Heart left ventricle (tissue), 16 donors: ENCODE measurements around the gene GFI1B. TPM values are rescaled to one million over a fixed set of nuclear protein-coding genes. Genes with fewer than 3 reads are reported as not detected.

Experiments used
- ATAC-seq, 4 donors: fragments of 200-7000 bp; cut with Tn5 transposase; one replicate each; pipeline ENCODE4 v1.9.1; 2020 to 2022; ENCODE audit warnings: moderate library complexity in 4 of 4, mild to moderate bottlenecking in 3 of 4, moderate number of reproducible peaks in 1 of 4
- DNase-seq, 5 donors: peaks; one replicate each; pipeline ENCODE4 v3.0.0-alpha.2; 2020
- H3K27ac ChIP-seq, 12 donors: fragments of 200-600 bp; sonication (generic) in 4 of 12; one replicate each; pipeline versions ENCODE4 v1.5.0 to v1.8.0; 2016 to 2022; ENCODE audit warnings: mild to moderate bottlenecking in 2 of 12
- H3K27me3 ChIP-seq, 9 donors: fragments of 200-600 bp; sonication (generic) in 2 of 9; one replicate each; pipeline versions ENCODE4 v1.5.1 to v1.8.0; 2016 to 2022; ENCODE audit warnings: mild to moderate bottlenecking in 3 of 9
- H3K36me3 ChIP-seq, 9 donors: fragments of 200-600 bp; sonication (generic) in 2 of 9; one replicate each; pipeline versions ENCODE4 v1.5.0 to v1.8.0; 2018 to 2022; ENCODE audit warnings: mild to moderate bottlenecking in 2 of 9
- H3K4me1 ChIP-seq, 12 donors: fragments of 200-600 bp; sonication (generic) in 4 of 12; one replicate each; pipeline versions ENCODE4 v1.5.0 to v1.8.0; 2016 to 2022; ENCODE audit warnings: mild to moderate bottlenecking in 3 of 12
- H3K4me3 ChIP-seq, 12 donors: fragments of 200-600 bp; sonication (generic) in 4 of 12; one replicate each; pipeline versions ENCODE4 v1.5.0 to v1.8.0; 2017 to 2022; ENCODE audit warnings: mild to moderate bottlenecking in 9 of 12, moderate library complexity in 4 of 12
- H3K9me3 ChIP-seq, 12 donors: fragments of 200-600 bp; sonication (generic) in 4 of 12; one replicate each; pipeline versions ENCODE4 v1.5.0 to v1.8.0; 2016 to 2022; ENCODE audit warnings: mild to moderate bottlenecking in 1 of 12
- POLR2A ChIP-seq, 2 donors: fragments of 450-650 bp; IDR thresholded peaks; one replicate each; pipeline ENCODE4 v1.6.1; 2017; ENCODE audit warnings: antibody characterized with exemption in 2 of 2, mild to moderate bottlenecking in 2 of 2, moderate library complexity in 2 of 2
- WGBS, 4 donors: extraction: QIAGEN DNeasy Blood & Tissue Kit in 2 of 4; methylation state at CpG; one replicate each; pipeline versions ENCODE4 v1.1.5 to v1.1.7; 2013 to 2018; 5-methylcytosine and 5-hydroxymethylcytosine counted together
- intact Hi-C, 10 donors: fragments of 100-400 bp; cut with DNase I; formaldehyde crosslinking; loops; one replicate each; pipeline versions ENCODE4 v1.11.1 to v1.14.2; 2022
- polyA plus RNA-seq, 2 donors: library from polyadenylated mRNA; stranded (reverse); fragments of 200-250 nt; gene quantifications; one replicate each; pipeline ENCODE4 v1.2.3, GENCODE V29; 2013
- total RNA-seq, 9 donors: library from RNA; depleted of rRNA in 2 of 9; stranded (reverse); fragments of >200 nt in 2 of 9; fragmentation: NEBNext Ultra II Directional in 3 of 9; extraction: Animal tissue kit (Norgen Biotek cat#: 25700) in 3 of 9; gene quantifications; one replicate each; pipeline versions ENCODE4 v1.1.0 to v1.2.4, GENCODE V29; 2016 to 2023
- TF ChIP-seq, protein P1 (sequence below), 12 donors: fragments of 200-600 bp; sonication (generic) in 4 of 12; IDR thresholded peaks; one replicate each; pipeline versions ENCODE4 v1.5.0 to v1.8.0; 2018 to 2022; ENCODE audit warnings: antibody characterized with exemption in 12 of 12, mild to moderate bottlenecking in 5 of 12
- donor health status: ischemic (EF 13 %, LVEDD 7.1; RV severe dilation, severe dysfunction).
- donor health status: healthy with polysubstance abuse.
- donor health status: DM: no; HTN: yes; CAD: no.
- donor health status: DM: no; HTN: no; CAD: no.
- donor health status: ischemic (EF 25% LVEDD 6.9; RV normal size, moderate dysfunction).
- donor health status: ischemic (EF 25% LVEDD 5.7; RV mildly dilated, moderate dysfunction).
- donor health status: healthy.
- donor health status: DM: yes; HTN: yes; CAD: no.
- donor health status: ischemic (EF 35%, LVEDD 5.7; RV mildly dilated, moderate dysfunction).
- donor health status: nonischemic (EF 11% LVEDD 7.7; RV severe dilation, severe dysfunction).
- donor health status: DM: yes; HTN: yes; CAD: no.
- donor health status: PGD.
- donor health status: ischemic (EF 29% LVEDD 5.4; RV normal size, mild dysfunction).
- donor health status: nonischemic (EF 23%, LVEDD 6.1; RV moderate dilation, normal function).

GFI1B gene
- total and polyA plus RNA-seq, 11 donors = 0.06 to 0.39 (median 0.31) TPM; not detected in 6

DNA sequence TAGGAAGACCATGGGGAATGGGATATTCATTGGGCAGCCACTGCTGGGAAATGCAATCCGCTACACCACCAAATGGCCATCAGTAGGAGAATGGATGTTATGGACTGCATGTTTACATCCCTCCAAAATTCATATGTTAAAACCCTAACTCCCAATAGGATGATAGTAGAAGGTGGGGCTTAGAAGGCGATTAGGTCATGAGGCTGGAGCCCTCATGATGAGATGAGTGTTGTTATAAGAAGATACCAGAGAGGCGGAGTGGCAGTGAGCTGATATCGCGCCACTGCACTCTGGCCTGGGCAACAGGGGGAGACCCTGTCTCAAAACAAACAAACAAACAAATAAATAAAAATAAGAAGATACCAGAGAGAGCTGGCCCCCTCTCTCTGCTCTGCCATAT, 36.2 kb downstream of the GFI1B start:
- intact Hi-C loops = no loop called here
- no peaks in the 10 kb centered on the region for H3K4me1 ChIP-seq
- ATAC-seq (no peak), DNase-seq (no peak)
- H3K4me3 ChIP-seq = no peak overlapping the region
- peaks cover 0 to 5% (median 0%) of the 10 kb centered on the region in 9 donors for H3K27me3 ChIP-seq
- no peak overlapping the region for H3K27ac ChIP-seq
- H3K9me3 ChIP-seq = peaks cover 0 to 34% (median 8%) of the 10 kb centered on the region in 12 donors
- TF ChIP-seq, protein P1, sequence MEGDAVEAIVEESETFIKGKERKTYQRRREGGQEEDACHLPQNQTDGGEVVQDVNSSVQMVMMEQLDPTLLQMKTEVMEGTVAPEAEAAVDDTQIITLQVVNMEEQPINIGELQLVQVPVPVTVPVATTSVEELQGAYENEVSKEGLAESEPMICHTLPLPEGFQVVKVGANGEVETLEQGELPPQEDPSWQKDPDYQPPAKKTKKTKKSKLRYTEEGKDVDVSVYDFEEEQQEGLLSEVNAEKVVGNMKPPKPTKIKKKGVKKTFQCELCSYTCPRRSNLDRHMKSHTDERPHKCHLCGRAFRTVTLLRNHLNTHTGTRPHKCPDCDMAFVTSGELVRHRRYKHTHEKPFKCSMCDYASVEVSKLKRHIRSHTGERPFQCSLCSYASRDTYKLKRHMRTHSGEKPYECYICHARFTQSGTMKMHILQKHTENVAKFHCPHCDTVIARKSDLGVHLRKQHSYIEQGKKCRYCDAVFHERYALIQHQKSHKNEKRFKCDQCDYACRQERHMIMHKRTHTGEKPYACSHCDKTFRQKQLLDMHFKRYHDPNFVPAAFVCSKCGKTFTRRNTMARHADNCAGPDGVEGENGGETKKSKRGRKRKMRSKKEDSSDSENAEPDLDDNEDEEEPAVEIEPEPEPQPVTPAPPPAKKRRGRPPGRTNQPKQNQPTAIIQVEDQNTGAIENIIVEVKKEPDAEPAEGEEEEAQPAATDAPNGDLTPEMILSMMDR (IDR thresholded peaks at IDR 0.05) = no peak
- no peak for TF ChIP-seq POLR2A (IDR thresholded peaks at IDR 0.05)
- no peaks in the 10 kb centered on the region for H3K36me3 ChIP-seq
- 82 to 92% (median 85%) methylated on average over 5 of the region's 5 CpGs for WGBS, 4 donors

DNA sequence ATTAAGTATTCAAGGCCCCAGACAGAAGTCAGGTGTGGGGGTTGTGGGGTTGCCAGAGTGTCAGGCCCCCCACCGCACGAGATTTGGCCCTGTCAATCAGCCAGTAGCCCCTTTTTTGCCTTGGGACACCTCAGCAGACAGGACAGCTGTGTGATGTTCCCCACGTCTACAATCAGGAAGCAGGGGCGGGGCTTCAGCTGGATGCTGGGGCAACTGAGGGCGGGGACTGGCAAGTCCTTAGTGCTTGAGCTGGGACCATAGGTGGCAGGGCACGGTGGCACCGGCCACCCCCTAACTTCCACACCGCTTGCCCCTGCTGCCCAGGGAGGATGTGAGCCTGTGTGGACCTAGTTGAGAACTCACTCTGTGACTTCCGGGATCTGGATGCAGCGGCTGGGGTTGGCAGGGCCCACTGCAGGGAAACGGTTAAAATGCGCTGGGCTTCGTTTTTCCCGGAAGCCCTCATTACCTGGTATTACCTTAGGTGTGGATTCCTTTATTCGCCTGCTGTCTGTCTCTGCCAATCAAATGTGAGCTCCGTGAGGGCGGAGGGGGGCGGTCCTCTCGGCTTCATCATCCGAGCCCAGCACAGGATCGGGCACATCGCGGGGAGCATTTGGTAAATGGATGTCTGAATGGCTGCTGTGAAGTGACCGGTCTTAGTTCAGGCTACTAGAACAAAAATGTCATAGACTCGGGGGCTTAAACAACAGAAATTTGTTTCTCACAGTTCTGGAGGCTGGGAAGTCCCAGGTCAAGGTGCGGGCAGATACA, 44.8 kb downstream of the GFI1B start:
- intact Hi-C loops = loop anchor here in 2 of 10 donors (2.0 to 5.0 kb wide), 3 partner anchors 123 to 464 kb away; no protein-coding TSS in a partner anchor
- ATAC-seq (peak in 2 of 4 donors; percentile 13 to 23), DNase-seq (no peak)
- H3K4me1 ChIP-seq = peaks cover 0 to 6% (median under 1%) of the 10 kb centered on the region in 12 donors
- no peaks in the 10 kb centered on the region for H3K36me3 ChIP-seq
- no peaks in the 10 kb centered on the region for H3K9me3 ChIP-seq
- H3K4me3 ChIP-seq = no peak overlapping the region
- H3K27ac ChIP-seq = no peak overlapping the region
- H3K27me3 ChIP-seq = no peaks in the 10 kb centered on the region
- no peak for TF ChIP-seq POLR2A (IDR thresholded peaks at IDR 0.05)
- TF ChIP-seq, protein P1 (IDR thresholded peaks at IDR 0.05) = no peak
- WGBS, 4 donors = 72 to 76% (median 74%) methylated on average over 21 to 26 of the region's 26 CpGs

DNA sequence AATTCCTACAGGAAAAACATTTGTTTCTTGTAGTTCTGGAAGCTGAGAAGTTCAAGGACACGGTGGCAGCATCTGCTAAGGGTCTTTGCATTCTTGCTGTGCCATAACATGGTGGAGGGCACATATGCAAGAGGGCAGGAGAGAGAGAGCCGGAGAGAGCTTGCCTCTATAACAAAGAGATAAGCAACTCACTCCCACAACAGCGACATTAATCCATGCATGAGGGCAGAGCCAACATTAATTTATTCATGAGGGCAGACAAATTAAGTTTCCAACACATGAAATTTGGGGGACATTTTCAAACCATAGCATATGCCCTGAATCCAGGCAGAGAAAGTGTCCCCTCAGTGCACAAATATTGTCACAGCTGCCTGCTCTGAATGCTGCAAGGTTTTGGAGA, 47.9 kb downstream of the GFI1B start:
- no peak for ATAC-seq
- no peak for DNase-seq
- peaks cover under 1 to 23% (median 14%) of the 10 kb centered on the region in 12 donors for H3K4me1 ChIP-seq
- H3K27me3 ChIP-seq = no peaks in the 10 kb centered on the region
- no peaks in the 10 kb centered on the region for H3K9me3 ChIP-seq
- TF ChIP-seq POLR2A (IDR thresholded peaks at IDR 0.05) = no peak
- TF ChIP-seq, protein P1 (IDR thresholded peaks at IDR 0.05) = no peak
- no peak overlapping the region for H3K27ac ChIP-seq
- intact Hi-C loops = no loop called here
- 44 to 60% (median 53%) methylated on average over 3 of the region's 3 CpGs for WGBS, 4 donors
- H3K36me3 ChIP-seq = no peaks in the 10 kb centered on the region
- H3K4me3 ChIP-seq = no peak overlapping the region

DNA sequence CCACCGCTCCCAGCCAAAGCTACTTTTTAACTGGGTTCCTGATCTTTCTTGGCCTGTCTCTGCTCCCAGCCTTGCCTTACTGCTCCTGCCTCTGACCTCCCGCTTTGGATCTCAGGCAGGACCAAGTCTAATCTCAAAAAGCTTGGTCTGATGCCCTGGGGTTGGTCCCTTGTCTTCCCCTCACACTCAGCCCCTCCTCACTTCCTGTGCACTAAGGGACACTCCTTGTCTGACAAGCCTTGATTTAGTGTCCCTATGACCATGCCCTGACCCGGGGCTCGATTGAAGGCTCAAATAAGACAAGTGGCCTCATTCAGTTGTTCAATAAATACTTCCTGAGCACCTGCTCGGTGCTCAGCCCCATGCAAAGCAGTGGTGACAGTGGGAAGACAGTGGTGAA, 48.6 kb downstream of the GFI1B start:
- Histone ChIP-seq H3K4me3 (no peak overlapping the region), H3K27ac (no peak overlapping the region), H3K36me3 (no peaks in the 10 kb centered on the region), H3K4me1 (peaks cover 7 to 29% (median 20%) of the 10 kb centered on the region in 12 donors), H3K9me3 (no peaks in the 10 kb centered on the region), H3K27me3 (no peaks in the 10 kb centered on the region)
- TF ChIP-seq, protein P1 (IDR thresholded peaks at IDR 0.05) = no peak
- TF ChIP-seq POLR2A (IDR thresholded peaks at IDR 0.05) = no peak
- DNase-seq (no peak), ATAC-seq (no peak)
- intact Hi-C loops = no loop called here
- 44 to 60% (median 52%) methylated on average over 5 of the region's 5 CpGs for WGBS, 4 donors
